ENCODE data around the gene ESF1.

- TF ChIP-seq EZH2 (IDR thresholded peaks at IDR 0.05; ENCODE audit: insufficient read depth, poor library complexity, severe bottlenecking) (no peak), EZH2phosphoT487 (IDR thresholded peaks at IDR 0.05; ENCODE audit: insufficient read depth, low read depth) (no peak)
These were observed 30.0 kb upstream of the ESF1 start for GRCh38 chr20:13814672-13815071.
